Lung (tissue), 13 donors: ENCODE data around the gene CCDC30. TPM values are rescaled to one million over a fixed set of nuclear protein-coding genes. Genes with fewer than 3 reads are reported as not detected.

Source experiments
- ATAC-seq: fragments of 200-7000 bp; cut with Tn5 transposase; one replicate; pipeline ENCODE4 v1.9.1; 2020; ENCODE audit warnings: moderate number of reproducible peaks; ENCODE audit not compliant: insufficient read depth, low FRiP score
- DNase-seq, 3 donors: peaks; one replicate each; pipeline ENCODE4 v3.0.0-alpha.2; 2013 to 2017
- H3K27ac ChIP-seq, 2 donors: one replicate each; pipeline ENCODE4 v1.5.1; 2013; ENCODE audit warnings: mild to moderate bottlenecking in 2 of 2, moderate library complexity in 2 of 2, control low read depth in 1 of 2, inconsistent platforms in 1 of 2, low read depth in 1 of 2, low read length in 1 of 2
- H3K27me3 ChIP-seq, 3 donors: one replicate each; pipeline ENCODE4 v1.5.1; 2013; ENCODE audit warnings: low read length in 2 of 3; ENCODE audit not compliant: control insufficient read depth in 3 of 3, insufficient read depth in 3 of 3
- H3K36me3 ChIP-seq, 4 donors: one replicate each; pipeline ENCODE4 v1.5.1; 2013; ENCODE audit warnings: low read length in 4 of 4, mild to moderate bottlenecking in 1 of 4, moderate library complexity in 1 of 4; ENCODE audit not compliant: control insufficient read depth in 4 of 4, insufficient read depth in 4 of 4
- H3K4me1 ChIP-seq, 5 donors: one replicate each; pipeline ENCODE4 v1.5.1; 2013; ENCODE audit warnings: low read length in 5 of 5, mild to moderate bottlenecking in 2 of 5, moderate library complexity in 1 of 5; ENCODE audit not compliant: control insufficient read depth in 5 of 5, insufficient read depth in 5 of 5
- H3K4me3 ChIP-seq: one replicate; pipeline ENCODE4 v1.5.1; 2013; ENCODE audit warnings: mild to moderate bottlenecking, control low read depth, moderate library complexity
- H3K9ac ChIP-seq, 2 donors: one replicate each; pipeline ENCODE4 v1.5.1; 2013; ENCODE audit warnings: low read length in 2 of 2, control low read depth in 1 of 2; ENCODE audit not compliant: insufficient read depth in 1 of 2
- H3K9me3 ChIP-seq, 4 donors: one replicate each; pipeline ENCODE4 v1.5.1; 2013; ENCODE audit warnings: low read length in 3 of 4, mild to moderate bottlenecking in 1 of 4, moderate library complexity in 1 of 4; ENCODE audit not compliant: control insufficient read depth in 4 of 4, insufficient read depth in 3 of 4
- CTCF ChIP-seq: IDR thresholded peaks from 2 replicates; pipeline ENCODE4 v1.5.1; 2012; ENCODE audit warnings: mild to moderate bottlenecking; ENCODE audit errors: control extremely low read depth, extremely low read depth
- WGBS, 2 donors: extraction: QIAGEN DNeasy Blood & Tissue Kit; methylation state at CpG; one replicate each; pipeline ENCODE4 v1.1.7; 2013; 5-methylcytosine and 5-hydroxymethylcytosine counted together
- polyA plus RNA-seq, 2 donors: library from polyadenylated mRNA; stranded (reverse); fragments of 200-250 nt; gene quantifications; one replicate each; pipeline ENCODE4 v1.2.1, GENCODE V29; 2013
- small RNA-seq: library from RNA; depleted of rRNA; stranded (forward); fragments of <200 nt; gene quantifications from one replicate; pipeline ENCODE3, GENCODE V24; 2014; ENCODE audit warnings: low replicate concordance
- total RNA-seq, 2 donors: library from RNA; depleted of rRNA in 1 of 2; stranded (reverse); fragments of >200 nt in 1 of 2; gene quantifications; one replicate each; pipeline ENCODE4 v1.2.1, GENCODE V29; 2014 to 2021
- donor health status: control.
- donor health status: control.
- donor health status: Bipolar disorder and iron deficiency.
- donor health status: healthy.
- donor health status: DM: yes; HTN: yes; CAD: no.

The CCDC30 gene
- total and polyA plus RNA-seq, 4 donors = 1.5 to 21.4 (median 9.2) TPM

GRCh38 chr1:42700006-42700405 is 236.9 kb downstream of the CCDC30 start:
- no peaks in the 10 kb centered on the region for H3K4me1 ChIP-seq
- H3K9ac ChIP-seq = no peak overlapping the region
- no peak for ATAC-seq
- no peak for DNase-seq
- peaks cover 23 to 61% (median 38%) of the 10 kb centered on the region in 4 donors for H3K36me3 ChIP-seq
- H3K4me3 ChIP-seq = no peak overlapping the region
- TF ChIP-seq CTCF = no peak
- no peak overlapping the region for H3K27ac ChIP-seq
- H3K27me3 ChIP-seq = no peaks in the 10 kb centered on the region
- H3K9me3 ChIP-seq = no peaks in the 10 kb centered on the region

- H3K9me3 ChIP-seq = no peaks in the 10 kb centered on the region
- ATAC-seq (no peak), DNase-seq (no peak)
- H3K9ac ChIP-seq = no peak overlapping the region
- TF ChIP-seq CTCF = no peak
- no peak overlapping the region for H3K27ac ChIP-seq
- 93 to 94% methylated on average over 7 of the region's 7 CpGs for WGBS, 2 donors
- no peak overlapping the region for H3K4me3 ChIP-seq
- peaks cover 24 to 38% (median 32%) of the 10 kb centered on the region in 4 donors for H3K36me3 ChIP-seq
- no peaks in the 10 kb centered on the region for H3K27me3 ChIP-seq
- H3K4me1 ChIP-seq = peaks cover 0 to 3% (median 0%) of the 10 kb centered on the region in 5 donors
Observed at GRCh38 chr1:42703888-42704464, 240.9 kb downstream of the CCDC30 start.

Small RNA genes within 50 kb of the gene (small RNA-seq; reads per million reads assigned to genes)
- gene RNU6-536P = not detected
- not detected for gene TMSB4XP1

Other genes with a start within 250 kb of the CCDC30 start
- 100 to 1,000 TPM in 1 of 2 donors, 10 to 100 TPM in 1; 39.6 to 106 TPM for gene FOXJ3, start 128.1 kb upstream of the CCDC30 start, total RNA-seq
- gene FOXJ3, start 128.1 kb upstream of the CCDC30 start, polyA plus RNA-seq = 10 to 100 TPM; 11.9 to 13.5 TPM
- gene RIMKLA, start 82.5 kb upstream of the CCDC30 start, total RNA-seq = 1 to 10 TPM in 1 of 2 donors, under 1 TPM in 1; 0.71 to 8.9 TPM
- gene RIMKLA, start 82.5 kb upstream of the CCDC30 start, polyA plus RNA-seq = 1 to 10 TPM in 1 of 2 donors, under 1 TPM in 1; 0.92 to 1.9 TPM
- 1 to 10 TPM; 6.6 to 9.1 TPM for gene ZMYND12, start 7.3 kb upstream of the CCDC30 start, total RNA-seq
- 1 to 10 TPM; 3.9 to 5.4 TPM for gene ZMYND12, start 7.3 kb upstream of the CCDC30 start, polyA plus RNA-seq
- gene PPCS, start 6.7 kb upstream of the CCDC30 start, total RNA-seq = 10 to 100 TPM; 33.0 to 63.5 TPM
- 100 to 1,000 TPM in 1 of 2 donors, 10 to 100 TPM in 1; 60.4 to 103 TPM for gene PPCS, start 6.7 kb upstream of the CCDC30 start, polyA plus RNA-seq
- gene PPIH, start 195.1 kb downstream of the CCDC30 start, total RNA-seq = 10 to 100 TPM; 28.6 to 31.0 TPM
- gene PPIH, start 195.1 kb downstream of the CCDC30 start, polyA plus RNA-seq = 10 to 100 TPM; 31.8 to 68.1 TPM
- gene YBX1, start 219.1 kb downstream of the CCDC30 start, total RNA-seq = 100 to 1,000 TPM; 298 to 617 TPM
- 100 to 1,000 TPM; 560 to 617 TPM for gene YBX1, start 219.1 kb downstream of the CCDC30 start, polyA plus RNA-seq